GM18519 (cell line): Measurements from ENCODE around the gene CCDC141.
A peak's percentile ranks its signal among the peaks of the same experiment; 100 is the strongest.
"Not testable (repeated sequence)": the region's sequence is repeated elsewhere in the genome, so short reads cannot be mapped to it uniquely, and the experiment has no call there.

Source experiments
- ATAC-seq: cut with Tn5 transposase; IDR thresholded peaks from one replicate; pipeline ENCODE4 v1.9.1; 2021; ENCODE audit warnings: mild to moderate bottlenecking, moderate library complexity; ENCODE audit not compliant: unreplicated experiment, low FRiP score

Gene CCDC141

GRCh38 chr2:179049546-179050311 is at the start of gene CCDC141:
Gene CCDC141, minus strand, starts transcription at chr2:179050137. Its CDS starts 196 bp downstream, at chr2:179049941.
- peak; percentile 53 for ATAC-seq

DNA sequence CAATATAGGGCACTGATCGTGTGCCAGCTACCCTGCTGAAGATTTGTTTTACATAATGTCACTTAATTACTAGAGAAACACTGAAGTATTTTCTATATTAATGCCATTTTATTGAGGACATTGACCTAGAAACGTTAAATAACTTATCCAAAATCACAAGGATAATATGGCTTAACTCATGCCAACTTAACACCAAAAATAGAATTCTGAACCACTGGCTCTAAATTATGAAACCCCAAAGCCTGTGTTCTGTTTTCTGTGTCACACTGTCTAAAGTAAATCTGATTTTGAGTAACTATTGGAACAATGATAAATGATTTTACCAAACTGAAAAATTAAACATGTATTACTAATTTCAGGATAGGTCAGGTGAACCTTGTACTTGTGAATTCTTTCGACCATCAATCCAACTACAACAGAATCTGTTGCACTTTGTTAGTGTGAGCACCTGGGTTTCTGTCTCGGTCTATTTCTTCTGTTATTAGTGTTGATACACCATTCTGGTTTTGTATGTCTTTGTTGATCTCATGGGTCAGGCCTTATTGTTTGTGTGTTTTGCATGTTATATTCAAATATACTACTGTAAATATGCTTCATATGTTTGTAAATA is 48.2 kb upstream of the CCDC141 start:
- peak; percentile 53 for ATAC-seq

- no peak for ATAC-seq
These were observed 47.2 kb upstream of the CCDC141 start for GRCh38 chr2:179097131-179097530.

DNA sequence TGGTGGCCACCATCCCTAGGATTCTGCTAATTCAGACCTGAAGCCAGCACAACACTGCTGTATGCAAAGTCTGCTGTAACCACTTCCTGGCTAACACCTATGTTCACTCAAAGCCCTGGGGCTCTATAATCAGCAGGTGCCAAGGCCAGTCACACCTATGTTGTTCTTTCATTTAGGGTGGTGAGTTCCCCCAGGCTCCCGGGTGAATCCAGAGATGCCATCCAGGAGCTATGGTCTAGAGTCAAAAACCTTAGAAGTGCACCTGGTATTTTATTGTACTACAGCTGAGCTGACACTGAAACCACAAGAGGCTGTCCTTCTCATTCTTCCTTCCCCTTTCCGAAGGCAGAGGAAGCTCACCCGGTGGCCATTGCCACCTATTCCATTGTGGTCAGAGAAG is 46.2 kb upstream of the CCDC141 start:
- ATAC-seq = peak; percentile 97

GRCh38 chr2:179092912-179093311 is 43.0 kb upstream of the CCDC141 start:
- not testable (repeated sequence) for ATAC-seq

DNA sequence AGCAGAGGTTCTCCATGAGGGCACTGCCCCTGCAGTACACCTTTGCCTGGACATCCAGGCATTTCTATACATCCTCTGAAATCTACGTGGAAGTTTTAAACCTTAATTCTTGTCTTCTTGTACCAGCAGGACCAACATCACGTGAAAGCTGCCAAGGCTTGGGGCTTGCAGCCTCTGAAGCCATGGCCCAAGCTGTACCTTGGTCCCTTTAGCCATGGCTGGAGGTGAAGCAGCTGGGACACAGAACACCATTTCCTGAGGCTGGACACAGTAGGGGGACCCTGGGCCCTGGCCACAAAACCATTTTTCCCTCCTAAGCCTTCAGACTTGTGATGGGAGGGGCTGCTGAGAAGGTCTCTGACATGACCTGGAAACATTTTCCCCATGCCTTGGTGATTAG is 32.8 kb upstream of the CCDC141 start:
- ATAC-seq = no peak

GRCh38 chr2:179081954-179082353 is 32.0 kb upstream of the CCDC141 start:
- ATAC-seq = no peak

GRCh38 chr2:179072527-179072926 is 22.6 kb upstream of the CCDC141 start:
- ATAC-seq = no peak

GRCh38 chr2:179071810-179072355 is 21.9 kb upstream of the CCDC141 start:
- ATAC-seq = no peak

DNA sequence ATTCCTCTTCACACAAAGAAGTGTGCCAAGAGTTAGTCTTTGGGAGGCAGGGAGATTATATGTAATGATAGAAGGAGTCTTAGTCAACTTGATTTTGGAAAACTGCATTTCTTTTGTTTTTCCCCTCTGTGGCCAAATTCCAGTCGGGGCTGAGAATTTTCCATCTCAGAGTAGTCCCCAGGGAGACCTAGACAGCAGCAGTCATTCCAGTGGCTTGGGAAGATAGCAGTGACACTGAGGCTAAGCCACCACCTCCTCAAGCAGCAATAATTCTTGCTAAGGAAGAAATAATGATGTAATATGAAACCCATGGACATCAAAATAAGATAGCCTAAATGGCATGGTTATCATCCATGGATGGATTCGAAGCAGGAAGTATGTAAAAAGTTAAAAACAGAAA is 21.0 kb upstream of the CCDC141 start:
- no peak for ATAC-seq

DNA sequence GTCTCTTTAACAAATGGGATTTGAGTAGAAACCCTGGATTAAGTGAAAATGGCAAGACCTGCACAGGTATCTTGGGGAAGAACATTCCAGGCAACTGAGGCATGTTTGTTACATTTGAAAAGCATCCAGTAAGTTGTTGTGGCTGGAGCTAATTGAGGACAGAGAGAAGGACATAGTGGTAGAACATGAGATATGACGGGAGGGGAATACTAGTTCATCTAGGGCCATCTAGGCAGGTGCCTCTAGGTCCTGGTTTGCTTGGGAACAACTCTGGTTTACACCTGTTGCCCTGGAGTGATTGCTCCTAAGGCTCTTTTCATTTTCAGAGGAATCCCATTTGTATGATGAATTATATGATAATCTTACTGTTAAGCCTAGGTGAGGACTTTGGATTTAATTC is 19.7 kb upstream of the CCDC141 start:
- no peak for ATAC-seq

DNA sequence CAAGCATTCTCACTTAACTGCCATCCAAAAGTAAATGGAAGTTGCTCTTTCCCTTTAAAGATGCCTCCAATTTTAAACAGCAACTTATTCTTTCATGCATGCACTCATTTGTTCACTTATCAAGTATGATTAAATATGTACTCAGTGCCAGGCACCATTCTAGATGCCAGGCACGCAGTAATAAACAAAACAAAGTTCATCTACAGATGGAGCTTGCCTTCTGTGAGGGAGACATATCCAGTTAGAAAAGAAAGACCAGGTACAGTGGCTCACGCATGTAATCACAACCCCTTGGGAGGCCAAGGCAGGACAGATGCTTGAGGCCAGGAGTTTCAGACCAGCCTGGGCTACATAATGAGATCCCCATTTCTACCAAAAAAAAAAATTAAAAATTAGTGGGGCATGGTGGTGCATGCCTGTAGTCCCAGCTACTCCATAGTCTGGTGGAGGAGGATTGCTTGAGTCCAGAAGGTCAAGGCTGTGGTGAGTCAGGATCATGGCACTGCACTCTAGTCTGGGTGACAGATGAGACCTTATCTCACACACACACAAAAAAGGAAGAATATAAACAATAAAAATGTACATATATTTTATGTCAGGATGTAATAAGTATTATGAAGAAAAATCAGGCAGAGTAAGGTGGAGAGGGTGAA is 19.2 kb upstream of the CCDC141 start:
- ATAC-seq = no peak

DNA sequence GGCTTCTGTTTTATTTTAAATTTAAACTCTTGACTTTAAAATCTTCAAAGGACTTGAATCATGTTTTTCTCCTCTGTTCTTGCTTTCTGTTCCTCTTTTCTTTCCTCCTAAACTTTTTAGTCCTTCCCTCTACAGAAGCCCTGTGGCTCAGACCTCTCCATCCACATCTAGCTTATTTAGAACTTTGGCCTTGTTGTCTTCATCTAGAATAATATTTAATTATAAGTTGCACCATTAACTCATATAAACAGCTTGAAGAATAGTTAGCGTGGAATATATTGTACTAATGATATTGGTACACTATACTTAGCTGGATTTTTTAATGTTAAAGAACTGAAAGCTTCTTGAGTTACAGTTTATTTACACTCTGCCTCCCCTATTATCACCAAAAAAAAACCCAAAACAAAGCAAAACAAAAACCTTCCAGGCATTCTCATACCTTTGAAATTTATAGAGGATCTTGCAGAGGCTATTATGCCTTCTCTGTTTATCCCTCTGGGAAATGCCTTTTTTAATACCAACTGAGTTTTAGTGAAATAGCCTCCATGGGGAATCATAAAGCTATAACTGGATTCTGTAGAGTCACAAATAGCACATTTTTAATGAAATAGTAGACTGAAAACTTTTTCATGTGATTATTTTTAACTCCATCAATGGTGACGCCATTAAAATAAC is 9.2 kb upstream of the CCDC141 start:
- peak; percentile 84 for ATAC-seq

DNA sequence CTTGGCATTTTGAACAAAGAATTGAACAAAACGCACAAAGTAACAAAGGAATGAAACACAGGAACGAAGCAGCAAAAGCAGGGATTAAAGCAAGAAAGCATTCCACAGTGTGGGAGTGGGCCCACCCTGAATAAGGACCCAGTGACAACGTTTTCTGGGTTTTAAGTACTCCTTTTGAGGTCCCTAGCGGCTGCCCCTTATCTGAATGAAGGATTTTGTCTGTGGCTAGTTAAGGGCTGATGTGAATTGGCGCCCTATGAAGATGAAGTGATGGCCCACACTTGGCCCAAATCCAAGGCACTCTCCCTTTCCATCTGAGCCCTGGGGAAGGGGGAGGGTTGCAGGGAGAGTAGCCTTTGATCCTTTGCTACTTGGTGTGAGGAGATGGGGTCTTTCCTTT is 7.8 kb upstream of the CCDC141 start:
- no peak for ATAC-seq

- ATAC-seq = not testable (repeated sequence)
These were observed 3.6 kb upstream of the CCDC141 start for GRCh38 chr2:179053568-179053967.

- ATAC-seq = no peak
These were observed 1.3 kb upstream of the CCDC141 start for GRCh38 chr2:179051250-179051649.

DNA sequence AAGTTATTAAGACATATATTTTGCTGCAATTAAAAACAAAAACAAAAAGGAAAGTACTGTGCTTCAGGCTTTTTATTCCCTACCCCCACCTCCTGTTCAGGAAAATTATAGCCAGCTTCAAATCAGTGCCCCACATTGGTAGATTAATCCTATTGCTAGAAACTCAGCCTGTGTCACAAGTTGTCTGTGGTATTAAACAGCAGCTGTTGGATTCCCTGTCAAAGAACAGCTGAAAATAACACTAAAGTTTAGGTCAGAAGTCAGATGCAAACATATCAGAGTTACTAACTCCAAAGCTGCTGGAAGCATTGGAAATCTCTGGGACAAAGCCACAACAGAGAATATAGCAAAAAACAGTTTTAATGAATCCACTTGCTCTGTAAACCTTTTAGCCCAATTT is 818 bp upstream of the CCDC141 start:
- no peak for ATAC-seq

DNA sequence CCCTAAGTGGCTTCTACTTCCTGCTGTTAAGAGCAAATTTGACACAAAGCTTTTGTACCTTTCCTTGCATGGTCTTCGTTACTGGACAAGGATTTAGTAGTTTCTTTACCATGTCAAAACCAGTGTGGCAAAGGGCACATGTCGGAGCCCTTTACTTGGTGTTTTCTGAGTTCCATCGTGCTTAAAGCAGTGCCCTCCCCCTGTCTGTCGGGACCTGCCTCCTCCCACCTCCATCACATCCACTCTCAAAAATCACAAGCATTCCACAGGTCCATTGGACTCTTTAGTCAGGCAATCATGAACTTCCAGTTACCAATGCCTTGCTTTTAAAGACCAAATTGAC is 763 bp downstream of the CCDC141 start:
- peak; percentile 27 for ATAC-seq

GRCh38 chr2:179048099-179048498 is 1.8 kb downstream of the CCDC141 start:
- ATAC-seq = no peak

DNA sequence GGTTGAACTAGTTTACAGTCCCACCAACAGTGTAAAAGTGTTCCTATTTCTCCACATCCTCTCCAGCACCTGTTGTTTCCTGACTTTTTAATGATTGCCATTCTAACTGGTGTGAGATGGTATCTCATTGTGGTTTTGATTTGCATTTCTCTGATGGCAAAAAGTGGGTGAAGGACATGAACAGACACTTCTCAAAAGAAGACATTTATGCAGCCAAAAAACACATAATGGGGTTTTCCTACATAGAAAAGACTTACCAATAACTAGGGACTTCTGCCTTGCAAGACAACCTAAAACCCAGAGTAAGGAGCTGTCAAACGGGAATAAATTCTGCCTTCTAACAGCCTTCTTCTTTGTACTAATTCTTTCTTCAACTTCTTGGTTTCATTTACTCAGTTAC is 4.3 kb downstream of the CCDC141 start:
- not testable (repeated sequence) for ATAC-seq

DNA sequence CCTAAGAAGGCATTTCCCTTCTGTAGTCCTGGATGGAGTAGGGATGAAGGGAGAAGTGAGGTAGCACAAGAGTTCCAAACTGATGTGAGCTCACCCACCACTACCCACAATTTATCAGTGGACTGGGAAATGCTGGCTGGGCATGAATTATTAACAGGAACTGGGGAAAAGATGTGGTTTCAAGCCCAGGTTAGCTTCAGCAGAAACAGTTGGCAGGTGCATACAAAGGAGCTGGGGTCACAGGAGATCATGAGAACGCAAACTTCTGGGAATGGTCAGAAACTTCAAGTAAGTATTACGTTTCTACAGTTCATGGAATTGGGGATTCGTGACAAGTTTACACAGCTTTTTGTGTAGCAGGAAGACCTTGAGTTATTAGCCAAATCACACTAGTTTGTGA is 5.4 kb downstream of the CCDC141 start:
- ATAC-seq = no peak
